Hematopoietic multipotent progenitor cell (in vitro differentiated cells): ENCODE measurements around the gene OPN3. TPM values are rescaled to one million over a fixed set of nuclear protein-coding genes. Genes with fewer than 3 reads are reported as not detected.

ENCODE experiments used
- total RNA-seq: library from RNA; depleted of rRNA; stranded (reverse); fragments of >200 nt; gene quantifications from one replicate; pipeline ENCODE4 v1.2.3, GENCODE V29; 2012

OPN3 gene
- total RNA-seq, 1 donor: 17.8 TPM

Other genes with a start within 250 kb of the OPN3 start
- 20.5 TPM for gene FH, start 120.6 kb downstream of the OPN3 start, total RNA-seq
- gene KMO, start 108.0 kb downstream of the OPN3 start, total RNA-seq: 0.81 TPM
- gene CHML, start within 50 bp of the OPN3 start, total RNA-seq: 14.0 TPM
- not detected for gene WDR64, start 11.9 kb upstream of the OPN3 start, total RNA-seq
- 3.5 TPM for gene EXO1, start 207.8 kb upstream of the OPN3 start, total RNA-seq